ENCODE results near the gene RPH3AL. TPM values are rescaled to one million over a fixed set of nuclear protein-coding genes. Genes with fewer than 3 reads are reported as not detected.

The RPH3AL gene
- total RNA-seq, 2 experiments from 2014 or later, result 1.7 to 3.0 TPM

- no peak for DNase-seq
- Mint-ChIP-seq H3K27me3 (peaks cover 7% of the 10 kb centered on the region), H3K9me3 (peaks cover 3% of the 10 kb centered on the region), H3K27ac (no peak overlapping the region), H3K36me3 (peaks cover 2% of the 10 kb centered on the region), H3K4me1 (ENCODE audit: low read depth) (peaks cover 7% of the 10 kb centered on the region), H3K4me3 (peak overlapping the region; percentile 63)
- ChIA-PET CTCF (interaction anchor here (0.7 to 1.6 kb wide), 5 partner anchors 27 to 614 kb away, joined by 3 to 4 read pairs (median 4); no protein-coding TSS in a partner anchor), POLR2A (no interaction called here)
- intact Hi-C loops (cut with micrococcal nuclease), result loop anchor here (10.0 kb wide), 1 partner anchor 309 kb away; no protein-coding TSS in a partner anchor
Observed at GRCh38 chr17:385178-385835, 32.7 kb upstream of the RPH3AL start.

GRCh38 chr17:384622-385177 is 32.1 kb upstream of the RPH3AL start:
- peaks cover 7% of the 10 kb centered on the region for H3K4me1 Mint-ChIP-seq (ENCODE audit: low read depth)
- H3K4me3 Mint-ChIP-seq, result peak overlapping the region; percentile 63
- POLR2A ChIA-PET, result no interaction called here
- no peak overlapping the region for H3K27ac Mint-ChIP-seq
- DNase-seq, result no peak
- intact Hi-C loops (cut with micrococcal nuclease), result loop anchor here (10.0 kb wide), 1 partner anchor 310 kb away; no protein-coding TSS in a partner anchor
- H3K36me3 Mint-ChIP-seq, result peaks cover 2% of the 10 kb centered on the region
- CTCF ChIA-PET, result no interaction called here
- peaks cover 7% of the 10 kb centered on the region for H3K27me3 Mint-ChIP-seq
- peaks cover 3% of the 10 kb centered on the region for H3K9me3 Mint-ChIP-seq

GRCh38 chr17:383771-384621 is 31.4 kb upstream of the RPH3AL start:
- DNase-seq, result no peak
- peaks cover 3% of the 10 kb centered on the region for H3K9me3 Mint-ChIP-seq
- CTCF ChIA-PET, result interaction anchor here (1.3 kb wide), 1 partner anchor 316 kb away, joined by 4 read pairs; no protein-coding TSS in a partner anchor
- peaks cover 7% of the 10 kb centered on the region for H3K4me1 Mint-ChIP-seq (ENCODE audit: low read depth)
- H3K27ac Mint-ChIP-seq, result no peak overlapping the region
- peaks cover 2% of the 10 kb centered on the region for H3K36me3 Mint-ChIP-seq
- intact Hi-C loops (cut with micrococcal nuclease), result loop anchor here (10.0 kb wide), 1 partner anchor 311 kb away; no protein-coding TSS in a partner anchor
- H3K27me3 Mint-ChIP-seq, result peaks cover 7% of the 10 kb centered on the region
- POLR2A ChIA-PET, result no interaction called here
- peak overlapping the region; percentile 6 for H3K4me3 Mint-ChIP-seq

GRCh38 chr17:382644-383533 is 30.3 kb upstream of the RPH3AL start:
- Mint-ChIP-seq H3K36me3 (peaks cover 2% of the 10 kb centered on the region), H3K4me1 (ENCODE audit: low read depth) (peaks cover 7% of the 10 kb centered on the region), H3K27ac (no peak overlapping the region), H3K4me3 (no peak overlapping the region), H3K9me3 (peaks cover 3% of the 10 kb centered on the region), H3K27me3 (peaks cover 7% of the 10 kb centered on the region)
- intact Hi-C loops (cut with micrococcal nuclease), result loop anchor here (10.0 kb wide), 1 partner anchor 312 kb away; no protein-coding TSS in a partner anchor
- DNase-seq, result no peak
- ChIA-PET CTCF (interaction anchor here (1.3 kb wide), 1 partner anchor 318 kb away, joined by 4 read pairs; no protein-coding TSS in a partner anchor), POLR2A (no interaction called here)

- Mint-ChIP-seq H3K9me3 (peaks cover 3% of the 10 kb centered on the region), H3K4me3 (no peak overlapping the region), H3K27ac (no peak overlapping the region), H3K36me3 (peaks cover 2% of the 10 kb centered on the region), H3K4me1 (ENCODE audit: low read depth) (peaks cover 7% of the 10 kb centered on the region), H3K27me3 (peaks cover 7% of the 10 kb centered on the region)
- CTCF ChIA-PET, result interaction anchor here (0.6 kb wide), 1 partner anchor 715 kb away, joined by 3 read pairs; no protein-coding TSS in a partner anchor
- intact Hi-C loops (cut with micrococcal nuclease), result loop anchor here (10.0 kb wide), 1 partner anchor 313 kb away; no protein-coding TSS in a partner anchor
- POLR2A ChIA-PET, result no interaction called here
- no peak for DNase-seq
Observed at GRCh38 chr17:381941-382643, 29.5 kb upstream of the RPH3AL start.

GRCh38 chr17:381516-381915 is 28.9 kb upstream of the RPH3AL start:
- Mint-ChIP-seq H3K36me3 (peaks cover 2% of the 10 kb centered on the region), H3K9me3 (peaks cover 3% of the 10 kb centered on the region), H3K27me3 (peaks cover 2% of the 10 kb centered on the region), H3K4me1 (ENCODE audit: low read depth) (peaks cover 7% of the 10 kb centered on the region), H3K27ac (peak overlapping the region; percentile 54), H3K4me3 (no peak overlapping the region)
- POLR2A ChIA-PET, result no interaction called here
- no peak for DNase-seq
- CTCF ChIA-PET, result interaction anchor here (0.6 kb wide), 1 partner anchor 715 kb away, joined by 3 read pairs; no protein-coding TSS in a partner anchor
- intact Hi-C loops (cut with micrococcal nuclease), result loop anchor here (10.0 kb wide), 1 partner anchor 313 kb away; no protein-coding TSS in a partner anchor

- Mint-ChIP-seq H3K4me1 (ENCODE audit: low read depth) (peaks cover 7% of the 10 kb centered on the region), H3K4me3 (no peak overlapping the region), H3K27me3 (peaks cover 2% of the 10 kb centered on the region), H3K27ac (no peak overlapping the region), H3K36me3 (peaks cover 2% of the 10 kb centered on the region), H3K9me3 (peaks cover 3% of the 10 kb centered on the region)
- DNase-seq, result no peak
- intact Hi-C loops (cut with micrococcal nuclease), result loop anchor here (10.0 kb wide), 1 partner anchor 315 kb away; no protein-coding TSS in a partner anchor
- ChIA-PET CTCF (no interaction called here), POLR2A (no interaction called here)
Observed at GRCh38 chr17:379531-380465, 27.2 kb upstream of the RPH3AL start.

GRCh38 chr17:378068-378467 is 25.5 kb upstream of the RPH3AL start:
- intact Hi-C loops (cut with micrococcal nuclease), result no loop called here
- ChIA-PET CTCF (interaction anchor here (0.6 kb wide), 1 partner anchor 27 kb away, joined by 3 read pairs; no protein-coding TSS in a partner anchor), POLR2A (no interaction called here)
- Mint-ChIP-seq H3K27me3 (peaks cover 2% of the 10 kb centered on the region), H3K9me3 (peaks cover 3% of the 10 kb centered on the region), H3K4me1 (ENCODE audit: low read depth) (peaks cover 3% of the 10 kb centered on the region), H3K4me3 (no peak overlapping the region), H3K27ac (no peak overlapping the region), H3K36me3 (peaks cover 2% of the 10 kb centered on the region)
- no peak for DNase-seq

GRCh38 chr17:376936-377863 is 24.6 kb upstream of the RPH3AL start:
- DNase-seq, result no peak
- no peak overlapping the region for H3K27ac Mint-ChIP-seq
- peaks cover 2% of the 10 kb centered on the region for H3K27me3 Mint-ChIP-seq
- ChIA-PET POLR2A (no interaction called here), CTCF (no interaction called here)
- no peak overlapping the region for H3K4me3 Mint-ChIP-seq
- intact Hi-C loops (cut with micrococcal nuclease), result no loop called here
- peaks cover 3% of the 10 kb centered on the region for H3K4me1 Mint-ChIP-seq (ENCODE audit: low read depth)
- peaks cover 2% of the 10 kb centered on the region for H3K36me3 Mint-ChIP-seq
- peaks cover 3% of the 10 kb centered on the region for H3K9me3 Mint-ChIP-seq
